ENCODE data around the gene WDTC1. TPM values are rescaled to one million over a fixed set of nuclear protein-coding genes. Genes with fewer than 3 reads are reported as not detected.

Gene WDTC1
- total RNA-seq, 1 experiment from 2014 or later = 19.0 TPM

- H3K27me3 ChIP-seq (ENCODE audit: insufficient read depth, low read length) = no peaks in the 10 kb centered on the region
- no peak overlapping the region for H2BK12ac ChIP-seq (ENCODE audit: insufficient read length, low read depth, low read length)
Observed at GRCh38 chr1:27238032-27238431, 3.6 kb downstream of the WDTC1 start.

More at GRCh38 chr1:27238032-27238431, 3.6 kb downstream of the WDTC1 start:
- Histone ChIP-seq H2BK15ac (ENCODE audit: low read depth, low read length) (no peak overlapping the region), H3K79me1 (ENCODE audit: insufficient read depth, low read depth, low read length, poor library complexity, severe bottlenecking) (no peaks in the 10 kb centered on the region), H3T11ph (ENCODE audit: low read length) (no peak overlapping the region), H3K56ac (ENCODE audit: insufficient read length, low read depth, low read length) (no peak overlapping the region), H4K20me1 (ENCODE audit: control insufficient read depth, insufficient read depth, insufficient read length) (no peaks in the 10 kb centered on the region), H2AFZ (ENCODE audit: low read length) (no peak overlapping the region), H2BK20ac (ENCODE audit: low read depth, low read length, poor library complexity, severe bottlenecking) (no peak overlapping the region), H3K9ac (ENCODE audit: extremely low read depth, insufficient read length, low read length) (no peak overlapping the region), H3K4me1 (ENCODE audit: insufficient read depth, low read length) (peaks cover 6% of the 10 kb centered on the region), H3K23ac (ENCODE audit: insufficient read length, low read depth, low read length) (no peak overlapping the region), H4K5ac (ENCODE audit: insufficient read length, low read depth, low read length) (no peak overlapping the region), H3K79me2 (ENCODE audit: insufficient read depth, low read length) (no peaks in the 10 kb centered on the region), H3K14ac (ENCODE audit: insufficient read depth, low read length) (no peak overlapping the region), H4K91ac (ENCODE audit: insufficient read length, low read depth, low read length) (no peak overlapping the region), H2AK5ac (ENCODE audit: insufficient read length, low read length) (no peak overlapping the region), H3K27ac (ENCODE audit: insufficient read length, low read depth, low read length) (no peak overlapping the region), H3K4me2 (ENCODE audit: insufficient read depth, insufficient read length, low read length) (no peak overlapping the region), H4K8ac (replicated peaks; ENCODE audit: insufficient read length, low read depth, low read length) (no peak overlapping the region), H3K23me2 (ENCODE audit: insufficient read length, low read depth, low read length, poor library complexity, severe bottlenecking) (no peaks in the 10 kb centered on the region), H3K4ac (ENCODE audit: low read depth, low read length) (no peak overlapping the region), H3K18ac (ENCODE audit: insufficient read length, low read depth, low read length) (no peak overlapping the region), H3K9me3 (ENCODE audit: control insufficient read depth, low read depth, low read length) (no peaks in the 10 kb centered on the region), H2BK120ac (ENCODE audit: low read depth, low read length, poor library complexity, severe bottlenecking) (no peak overlapping the region), H2BK5ac (ENCODE audit: insufficient read length, low read length) (no peak overlapping the region)
- H3K4me1 Mint-ChIP-seq = peaks cover 11 to 18% of the 10 kb centered on the region in 2 experiments
- H3K27ac Mint-ChIP-seq = no peak overlapping the region
- H3K36me3 Mint-ChIP-seq (ENCODE audit: insufficient read depth in 1 of 3, low read depth in 3 of 3) = no peaks in the 10 kb centered on the region
- DNase-seq = no peak
- no peak for TF ChIP-seq CTCF (conservative IDR thresholded peaks at IDR 0.05)
- H3K27me3 Mint-ChIP-seq (ENCODE audit: low read depth) = peaks cover 9% of the 10 kb centered on the region
- H3K9me3 Mint-ChIP-seq = no peaks in the 10 kb centered on the region
- no peak overlapping the region for H3K4me3 Mint-ChIP-seq
